OCI-LY3 (cell line): ENCODE results near the gene TESK2.

Experiments used
- H2AFZ ChIP-seq: fragments of 200-600, 300-600 bp; shearing (Covaris generic); 2 replicates; pipeline ENCODE4 v1.6.0; 2014; ENCODE audit warnings: antibody characterized with exemption, low read depth, low read length
- H3K27ac ChIP-seq: fragments of 200-600, 300-600 bp; sonication (generic); 2 replicates; pipeline ENCODE4 v1.5.1; 2014; ENCODE audit warnings: mild to moderate bottlenecking, low read length, moderate library complexity, mixed read lengths
- H3K27me3 ChIP-seq: fragments of 200-600, 300-600 bp; sonication (generic); 2 replicates; pipeline ENCODE4 v1.6.1; 2014; ENCODE audit warnings: low read depth, low read length, mixed read lengths
- H3K36me3 ChIP-seq: fragments of 200-600, 300-600 bp; sonication (generic); replicated peaks from 2 replicates; pipeline ENCODE3; 2014; ENCODE audit warnings: low read depth, low read length, mixed read lengths
- H3K4me1 ChIP-seq: fragments of 300-600, 200-600 bp; sonication (generic); 2 replicates; pipeline ENCODE4 v1.6.1; 2014; ENCODE audit warnings: low read length, mixed read lengths
- H3K4me2 ChIP-seq: fragments of 200-600, 300-600 bp; sonication (generic); 2 replicates; pipeline ENCODE4 v1.6.1; 2014; ENCODE audit warnings: low read length, mixed read lengths
- H3K4me3 ChIP-seq: fragments of 300-600, 200-600 bp; sonication (generic); 2 replicates; pipeline ENCODE4 v1.5.1; 2014; ENCODE audit warnings: antibody characterized with exemption, mild to moderate bottlenecking, low read length, moderate library complexity
- H3K79me2 ChIP-seq: fragments of 300-600, 200-600 bp; shearing (Covaris generic); 2 replicates; pipeline ENCODE4 v1.6.1; 2014; ENCODE audit warnings: mild to moderate bottlenecking, low read length, mixed read lengths
- H3K9ac ChIP-seq: fragments of 300-600, 200-600 bp; shearing (Covaris generic); 2 replicates; pipeline ENCODE4 v1.6.0; 2014; ENCODE audit warnings: mild to moderate bottlenecking, low read length, moderate library complexity
- H3K9me3 ChIP-seq: fragments of 200-600, 300-600 bp; shearing (Covaris generic); 2 replicates; pipeline ENCODE4 v1.6.1; 2014; ENCODE audit warnings: low read length, mixed read lengths; ENCODE audit not compliant: insufficient read depth
- H4K20me1 ChIP-seq: fragments of 200-600, 300-600 bp; sonication (generic); 2 replicates; pipeline ENCODE4 v1.6.1; 2016; ENCODE audit warnings: low read length, mixed read lengths; ENCODE audit not compliant: insufficient read depth
- CTCF ChIP-seq: fragments of 200-600, 300-600 bp; sonication (generic); IDR thresholded peaks from 2 replicates; pipeline ENCODE4 v1.5.1; 2014; ENCODE audit warnings: antibody characterized with exemption, low read length, low read depth
- EZH2phosphoT487 ChIP-seq: fragments of 200-600 bp; shearing (Covaris generic); IDR thresholded peaks from 2 replicates; pipeline ENCODE4 v1.6.1; 2018; ENCODE audit warnings: antibody characterized with exemption, mixed run types, low read depth

Gene TESK2

GRCh38 chr1:45317166-45317565 lies 173.8 kb downstream of the TESK2 start:
- H3K9me3 ChIP-seq: no peaks in the 10 kb centered on the region
- no peak overlapping the region for H3K27ac ChIP-seq
- H2AFZ ChIP-seq: no peak overlapping the region
- no peak overlapping the region for H3K4me3 ChIP-seq
- H3K4me2 ChIP-seq: no peak overlapping the region
- H3K27me3 ChIP-seq: no peaks in the 10 kb centered on the region
- H4K20me1 ChIP-seq: no peaks in the 10 kb centered on the region
- H3K4me1 ChIP-seq: peaks cover 16% of the 10 kb centered on the region
- H3K9ac ChIP-seq: no peak overlapping the region
- H3K79me2 ChIP-seq: no peaks in the 10 kb centered on the region
- H3K36me3 ChIP-seq: no peaks in the 10 kb centered on the region
- TF ChIP-seq EZH2phosphoT487 (no peak), CTCF (no peak)

- H3K79me2 ChIP-seq: no peaks in the 10 kb centered on the region
- H3K27ac ChIP-seq: no peak overlapping the region
- no peak overlapping the region for H2AFZ ChIP-seq
- TF ChIP-seq EZH2phosphoT487 (no peak), CTCF (no peak)
- no peaks in the 10 kb centered on the region for H3K36me3 ChIP-seq
- H3K9me3 ChIP-seq: no peaks in the 10 kb centered on the region
- no peak overlapping the region for H3K4me2 ChIP-seq
- H3K27me3 ChIP-seq: no peaks in the 10 kb centered on the region
- no peaks in the 10 kb centered on the region for H4K20me1 ChIP-seq
- H3K4me1 ChIP-seq: no peaks in the 10 kb centered on the region
- no peak overlapping the region for H3K9ac ChIP-seq
- H3K4me3 ChIP-seq: no peak overlapping the region
These were observed 176.7 kb downstream of the TESK2 start for GRCh38 chr1:45314266-45314665.

- Histone ChIP-seq H3K4me2 (peak overlapping the region; percentile 68), H3K9me3 (no peaks in the 10 kb centered on the region), H3K27ac (peak overlapping the region; percentile 45), H4K20me1 (no peaks in the 10 kb centered on the region), H3K36me3 (no peaks in the 10 kb centered on the region), H3K79me2 (peaks cover 6% of the 10 kb centered on the region; the same call in 1 of the 2 replicates), H3K27me3 (no peaks in the 10 kb centered on the region), H3K4me3 (peak overlapping the region; percentile 45; the same call in 1 of the 2 replicates), H2AFZ (peak overlapping the region; percentile 18; the same call in 1 of the 2 replicates), H3K9ac (peak overlapping the region; percentile 35), H3K4me1 (peaks cover 33% of the 10 kb centered on the region)
- TF ChIP-seq EZH2phosphoT487: no peak
- no peak for TF ChIP-seq CTCF
These were observed 184.1 kb downstream of the TESK2 start for GRCh38 chr1:45306905-45307304.

- Histone ChIP-seq H3K4me1 (peaks cover 33% of the 10 kb centered on the region), H3K36me3 (no peaks in the 10 kb centered on the region), H3K79me2 (peaks cover 6% of the 10 kb centered on the region; the same call in 1 of the 2 replicates), H3K9me3 (no peaks in the 10 kb centered on the region), H3K27ac (peak overlapping the region; percentile 45), H3K9ac (peak overlapping the region; percentile 35), H3K27me3 (no peaks in the 10 kb centered on the region), H4K20me1 (no peaks in the 10 kb centered on the region), H3K4me3 (peak overlapping the region; percentile 45), H3K4me2 (peak overlapping the region; percentile 68), H2AFZ (peak overlapping the region; percentile 18; the same call in 1 of the 2 replicates)
- TF ChIP-seq CTCF (no peak), EZH2phosphoT487 (no peak)
These were observed 184.6 kb downstream of the TESK2 start for GRCh38 chr1:45306319-45306718.
